Activated CD8-positive, alpha-beta memory T cell treated with anti-CD3 and anti-CD28 coated beads, Interleukin-2, amount 50 U/mL, for 24 hours (primary cell): ENCODE measurements around the gene GOLM1.
"Not testable (repeated sequence)": the region's sequence is repeated elsewhere in the genome, so short reads cannot be mapped to it uniquely, and the experiment has no call there.

Experiments
- DNase-seq: peaks from one replicate; pipeline ENCODE4 v3.0.0-alpha.2; 2020; ENCODE audit errors: extremely low read depth

GOLM1 gene, protein sequence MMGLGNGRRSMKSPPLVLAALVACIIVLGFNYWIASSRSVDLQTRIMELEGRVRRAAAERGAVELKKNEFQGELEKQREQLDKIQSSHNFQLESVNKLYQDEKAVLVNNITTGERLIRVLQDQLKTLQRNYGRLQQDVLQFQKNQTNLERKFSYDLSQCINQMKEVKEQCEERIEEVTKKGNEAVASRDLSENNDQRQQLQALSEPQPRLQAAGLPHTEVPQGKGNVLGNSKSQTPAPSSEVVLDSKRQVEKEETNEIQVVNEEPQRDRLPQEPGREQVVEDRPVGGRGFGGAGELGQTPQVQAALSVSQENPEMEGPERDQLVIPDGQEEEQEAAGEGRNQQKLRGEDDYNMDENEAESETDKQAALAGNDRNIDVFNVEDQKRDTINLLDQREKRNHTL

DNA sequence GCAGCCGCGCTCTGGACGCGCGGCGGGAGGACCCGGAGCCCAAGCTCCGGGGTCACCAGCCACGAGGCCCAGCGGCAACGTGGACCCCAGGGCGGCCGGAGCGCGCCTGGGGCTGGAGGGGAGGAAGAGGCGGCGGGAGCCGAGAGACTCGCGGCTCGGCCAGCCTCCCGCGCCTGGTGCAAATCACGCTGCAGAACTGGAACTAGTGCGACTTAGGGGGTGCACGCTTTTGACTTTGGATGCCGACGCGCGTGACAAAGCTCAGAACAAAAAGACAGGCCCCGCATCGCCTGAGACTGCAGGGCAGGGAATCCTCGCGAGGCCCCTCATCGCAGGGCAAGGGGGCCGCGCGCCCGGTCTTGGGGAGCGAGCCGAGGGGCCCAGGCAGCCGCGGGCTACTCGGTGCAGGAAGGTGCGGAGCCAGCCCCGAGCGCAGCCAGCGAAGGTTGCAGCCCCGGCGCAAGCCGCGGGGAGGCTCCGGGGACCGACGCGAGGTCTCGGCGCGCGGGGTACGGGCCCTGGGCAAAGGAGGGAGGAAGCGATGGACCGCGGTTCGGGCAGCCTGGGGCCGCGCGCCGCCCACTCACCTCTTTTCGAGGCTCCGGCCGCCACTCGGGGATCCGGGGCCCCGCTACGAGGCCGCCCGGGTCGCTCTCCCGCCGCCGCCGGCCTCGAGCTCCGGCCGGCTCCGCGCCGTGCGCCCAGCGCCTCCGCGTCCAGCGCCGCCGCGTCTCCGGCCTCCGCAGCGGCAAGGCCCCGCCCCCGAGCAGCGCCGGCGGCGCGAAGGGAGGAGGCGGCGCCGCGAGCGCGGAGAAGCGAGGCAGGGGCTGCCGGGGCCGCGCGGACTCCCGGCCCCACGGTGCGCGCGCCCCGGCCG lies at the start of gene GOLM1:
GOLM1 (minus strand) TSS at position 735 of the 877 bp plus-strand sequence. CDS start 20,238 bp downstream, outside the sequence.
- DNase-seq: no peak

GRCh38 chr9:86146671-86147070 lies 47.3 kb upstream of the GOLM1 start:
- DNase-seq: not testable (repeated sequence)

GRCh38 chr9:86145960-86146359 lies 46.6 kb upstream of the GOLM1 start:
- not testable (repeated sequence) for DNase-seq

GRCh38 chr9:86142973-86143372 lies 43.6 kb upstream of the GOLM1 start:
- DNase-seq: no peak

DNA sequence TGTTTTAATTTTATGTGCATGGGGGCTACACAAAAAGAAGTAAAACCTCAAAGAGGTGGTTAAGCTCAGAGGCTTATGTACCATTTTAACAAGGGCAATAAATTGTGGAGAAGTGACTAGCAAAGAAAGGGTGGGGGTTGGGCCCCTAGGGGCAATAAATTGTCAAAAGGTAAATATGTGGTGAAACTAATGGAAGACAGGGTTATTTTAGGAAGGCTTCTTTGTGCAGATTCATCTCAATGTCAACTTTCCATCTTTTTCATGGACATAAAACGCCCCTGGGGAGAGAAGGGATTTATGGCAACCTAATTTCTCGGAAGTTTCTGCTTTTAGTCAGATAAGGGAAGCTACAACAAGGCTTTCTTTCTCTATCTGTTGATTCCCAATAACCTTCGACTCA lies 42.5 kb upstream of the GOLM1 start:
- DNase-seq: no peak

GRCh38 chr9:86135371-86135770 lies 36.0 kb upstream of the GOLM1 start:
- no peak for DNase-seq

DNA sequence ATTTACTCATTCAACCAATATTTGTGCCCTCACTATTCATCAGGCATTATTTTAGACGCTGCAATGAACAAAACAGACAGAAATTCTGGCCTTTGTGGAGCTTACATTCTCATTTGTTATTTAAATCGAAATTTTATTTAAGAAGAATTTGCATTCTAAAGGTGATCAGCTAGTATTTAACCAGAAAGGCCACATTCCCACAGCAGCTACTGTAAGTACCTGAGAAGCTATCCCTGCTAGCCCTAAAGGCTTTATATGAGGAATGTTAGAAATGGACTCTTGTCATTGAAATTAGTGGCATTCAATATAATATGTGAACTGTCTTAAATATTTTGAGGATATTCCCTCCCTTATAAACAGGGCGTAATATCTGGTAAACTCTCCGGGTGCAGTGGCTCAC lies 35.0 kb upstream of the GOLM1 start:
- no peak for DNase-seq

DNA sequence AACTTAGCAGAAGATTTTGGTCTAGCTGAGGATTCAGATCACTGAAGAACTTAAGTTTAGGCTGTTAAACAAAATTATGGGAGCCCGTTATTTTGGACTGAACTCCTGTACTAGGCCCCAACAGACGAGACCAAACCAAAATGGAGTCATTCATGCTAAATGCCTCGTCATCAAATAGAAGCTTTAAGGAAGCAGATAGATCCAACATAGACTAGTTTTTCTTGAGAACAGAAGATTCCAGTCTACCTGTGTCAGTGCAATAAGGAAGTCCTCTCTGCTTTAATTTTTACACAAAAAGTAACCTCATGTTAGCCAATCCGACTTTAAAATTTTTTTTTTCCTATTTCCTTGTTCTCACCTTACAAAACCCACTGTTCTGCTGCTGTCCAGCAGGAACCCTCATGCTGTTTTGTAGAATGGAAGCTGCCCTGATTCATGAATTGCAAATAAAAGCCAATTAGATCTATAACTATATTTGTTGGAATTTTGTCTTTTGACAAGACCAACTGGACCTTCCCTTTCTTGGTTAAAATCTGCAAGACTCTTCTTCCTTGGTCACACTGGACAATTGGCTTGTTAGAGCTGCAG lies 29.0 kb upstream of the GOLM1 start:
- no peak for DNase-seq

GRCh38 chr9:86126998-86127972 lies 27.9 kb upstream of the GOLM1 start:
- no peak for DNase-seq

- no peak for DNase-seq
Observed at GRCh38 chr9:86122311-86122710, 23.0 kb upstream of the GOLM1 start.

- no peak for DNase-seq
Observed at GRCh38 chr9:86119457-86119856, 20.1 kb upstream of the GOLM1 start.

DNA sequence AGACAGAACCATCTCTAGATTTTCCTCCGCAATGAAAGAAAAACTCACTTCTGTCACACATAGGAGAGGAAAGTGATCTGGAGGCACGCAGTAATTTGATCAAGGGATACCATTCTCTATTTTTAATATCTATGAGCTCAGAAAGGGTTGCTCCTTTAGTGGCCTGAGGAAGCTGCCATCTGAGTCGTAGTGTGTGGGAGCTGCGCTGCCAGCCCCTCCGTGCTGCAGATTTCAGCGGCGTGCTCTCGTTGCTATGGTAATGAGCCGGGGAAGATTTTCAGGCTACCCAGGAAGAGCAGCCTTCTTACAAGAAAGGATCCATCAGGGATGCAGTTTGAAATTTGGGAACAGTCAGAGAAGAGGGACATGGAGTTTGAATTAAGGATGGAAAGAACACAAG lies 17.1 kb upstream of the GOLM1 start:
- DNase-seq: no peak

- DNase-seq: no peak
Observed at GRCh38 chr9:86115886-86116285, 16.5 kb upstream of the GOLM1 start.

- DNase-seq: no peak
Observed at GRCh38 chr9:86112057-86112456, 12.7 kb upstream of the GOLM1 start.

- no peak for DNase-seq
Observed at GRCh38 chr9:86102626-86103025, 3.3 kb upstream of the GOLM1 start.

- DNase-seq: no peak
Observed at GRCh38 chr9:86099701-86100364, 475 bp upstream of the GOLM1 start.

- no peak for DNase-seq
Observed at GRCh38 chr9:86097510-86098224, 1.7 kb downstream of the GOLM1 start.

- DNase-seq: no peak
Observed at GRCh38 chr9:86096386-86096785, 3.0 kb downstream of the GOLM1 start.

- no peak for DNase-seq
Observed at GRCh38 chr9:86093788-86094555, 5.4 kb downstream of the GOLM1 start.
